Mesodermal cell (in vitro differentiated cells): ENCODE results near the gene CCNB3.

Experiments used
- H3K27ac ChIP-seq: 2 replicates; pipeline ENCODE4 v1.7.0; 2013; ENCODE audit warnings: mild to moderate bottlenecking, low read depth, low read length, moderate library complexity; ENCODE audit not compliant: severe bottlenecking
- H3K36me3 ChIP-seq: 2 replicates; pipeline ENCODE4 v1.7.1; 2013; ENCODE audit warnings: mild to moderate bottlenecking, low read length, moderate library complexity; ENCODE audit not compliant: control insufficient read depth, insufficient read depth
- H3K4me1 ChIP-seq: one replicate; pipeline ENCODE4 v1.7.1; 2013; ENCODE audit warnings: mild to moderate bottlenecking, low read length; ENCODE audit not compliant: insufficient read depth, control insufficient read depth, poor library complexity, severe bottlenecking
- H3K4me3 ChIP-seq: 2 replicates; pipeline ENCODE4 v1.7.0; 2013; ENCODE audit warnings: low read length, control low read depth, mild to moderate bottlenecking; ENCODE audit not compliant: insufficient read depth, poor library complexity, severe bottlenecking; ENCODE audit errors: extremely low read depth
- H3K9me3 ChIP-seq: 2 replicates; pipeline ENCODE4 v1.7.1; 2013; ENCODE audit warnings: mild to moderate bottlenecking, low read length, moderate library complexity; ENCODE audit not compliant: control insufficient read depth
- WGBS, 2 experiments: methylation state at CpG; one replicate each; pipeline ENCODE4 v1.1.5; 2013; ENCODE audit warnings: missing lambda C conversion rate in 2 of 2; ENCODE audit not compliant: insufficient coverage in 2 of 2; 5-methylcytosine and 5-hydroxymethylcytosine counted together

CCNB3 gene

DNA sequence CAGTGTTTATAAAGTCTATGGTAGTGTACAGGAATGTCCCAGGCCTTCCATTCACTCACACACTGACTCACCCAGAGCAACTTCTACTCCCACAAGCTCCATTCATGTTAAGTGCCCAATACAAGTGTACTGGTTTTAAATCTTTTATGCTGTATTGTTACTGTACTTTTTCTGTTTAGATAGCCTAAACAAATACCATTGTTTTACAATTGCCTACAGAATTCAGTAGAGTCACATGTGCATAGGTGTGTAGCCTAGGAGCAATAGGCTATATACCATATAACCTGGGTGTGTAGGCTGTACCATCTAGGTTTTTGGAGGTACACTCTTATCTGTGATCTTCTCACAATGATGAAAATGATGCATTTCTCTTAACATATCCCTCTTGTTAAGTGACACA, 139.4 kb downstream of the CCNB3 start:
- Histone ChIP-seq H3K4me1 (no peaks in the 10 kb centered on the region), H3K4me3 (no peak overlapping the region)

DNA sequence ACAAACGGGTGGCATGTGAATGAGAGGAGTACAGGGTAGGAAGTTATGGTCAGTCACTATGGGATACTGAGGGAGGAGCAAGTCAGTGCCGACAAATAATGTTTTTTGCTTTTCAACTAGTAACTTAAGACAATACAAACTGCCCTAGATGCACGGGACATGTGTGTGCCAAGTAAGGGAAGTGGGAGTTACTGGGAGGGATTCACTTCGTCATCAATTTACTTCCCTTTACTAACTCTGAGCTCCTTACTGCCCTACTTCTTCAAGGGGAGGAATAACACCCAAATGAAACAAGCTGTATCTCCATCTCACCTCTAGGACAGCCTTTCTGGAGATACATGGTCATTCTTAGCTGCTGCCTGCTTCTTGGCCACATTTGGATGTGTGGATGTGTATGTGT, 168.4 kb downstream of the CCNB3 start:
- Histone ChIP-seq H3K9me3 (no peaks in the 10 kb centered on the region), H3K36me3 (no peaks in the 10 kb centered on the region), H3K27ac (no peak overlapping the region), H3K4me1 (no peaks in the 10 kb centered on the region), H3K4me3 (no peak overlapping the region)
- WGBS, 2 experiments: no CpG with 5 or more reads among the region's 4 CpGs

More for the DNA sequence above, 139.4 kb downstream of the CCNB3 start:
- no peaks in the 10 kb centered on the region for H3K9me3 ChIP-seq
- H3K27ac ChIP-seq: no peak overlapping the region
- H3K36me3 ChIP-seq: no peaks in the 10 kb centered on the region

DNA sequence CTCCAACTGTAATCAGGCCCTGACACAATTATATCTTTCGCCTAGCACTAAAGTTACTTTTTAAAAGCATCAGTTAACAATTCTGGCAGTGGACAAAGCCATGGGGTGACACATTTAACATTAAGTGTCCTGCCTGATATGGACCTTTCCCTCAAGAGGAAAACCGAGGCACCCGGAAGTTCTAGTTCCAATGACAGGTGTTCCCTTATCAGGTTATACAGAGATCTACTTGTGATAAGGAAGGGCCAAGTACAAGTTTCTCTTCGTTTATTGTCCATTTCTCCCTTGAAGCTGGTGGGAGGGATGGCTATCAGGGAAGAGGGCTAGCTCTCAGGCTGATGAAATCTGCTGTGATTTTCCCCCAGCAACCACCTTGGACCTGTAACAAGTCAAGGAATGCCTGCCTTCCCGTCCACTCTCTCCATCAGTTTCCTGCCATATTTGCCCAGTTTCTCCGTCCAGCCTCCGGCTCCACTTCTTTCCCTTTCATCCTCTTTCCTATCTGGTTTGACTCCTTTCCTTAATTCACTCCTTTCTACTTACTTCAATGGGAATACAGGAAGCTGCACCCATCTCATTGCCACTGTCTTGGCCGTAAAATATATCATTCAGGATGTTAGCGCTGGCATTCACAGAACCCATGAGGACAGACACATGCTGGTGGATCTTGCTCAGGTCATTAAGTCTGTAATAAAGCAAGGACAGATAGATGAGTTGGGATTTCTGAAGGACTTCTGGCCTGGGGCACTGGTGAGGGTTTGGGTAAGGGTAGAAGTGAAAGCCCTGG, 171.1 kb downstream of the CCNB3 start:
- H3K36me3 ChIP-seq: no peaks in the 10 kb centered on the region
- WGBS, 2 experiments: 88 to 100% methylated on average over 1 to 3 of the region's 9 CpGs
- no peaks in the 10 kb centered on the region for H3K4me1 ChIP-seq
- no peak overlapping the region for H3K27ac ChIP-seq
- no peaks in the 10 kb centered on the region for H3K9me3 ChIP-seq
- no peak overlapping the region for H3K4me3 ChIP-seq

DNA sequence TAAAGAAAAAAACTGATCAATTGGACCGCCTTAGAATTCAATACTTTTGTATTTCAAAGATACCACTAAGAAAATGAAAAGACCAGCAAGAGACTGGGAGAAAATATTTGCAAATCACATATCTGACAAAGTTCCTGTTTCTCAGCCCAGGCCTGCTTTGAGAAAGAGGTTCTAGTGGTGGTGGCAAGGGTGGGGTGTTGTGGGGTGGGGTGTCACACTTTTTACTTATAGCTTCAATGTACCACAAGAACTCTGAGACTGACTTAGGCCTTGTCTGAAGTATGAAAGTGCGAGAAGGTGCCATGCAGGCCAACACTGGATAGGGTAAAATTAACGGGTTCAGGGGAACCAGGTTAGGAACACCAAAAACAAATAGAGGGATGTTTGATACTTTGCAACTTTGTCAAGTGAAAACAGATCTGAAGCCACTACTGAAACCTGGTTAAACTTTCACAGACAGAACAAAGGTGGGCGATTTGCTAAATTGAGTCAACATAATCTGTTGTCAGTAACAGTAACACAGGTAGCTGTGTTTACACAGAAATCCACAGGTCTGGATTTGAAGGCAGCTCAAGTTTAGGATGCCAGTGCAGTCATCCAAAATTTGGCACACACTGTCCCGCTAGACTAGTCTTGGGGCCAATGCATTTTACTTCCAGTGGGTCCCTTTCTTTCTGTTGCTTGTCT, 177.3 kb downstream of the CCNB3 start:
- Histone ChIP-seq H3K4me3 (no peak overlapping the region), H3K9me3 (no peaks in the 10 kb centered on the region), H3K36me3 (no peaks in the 10 kb centered on the region), H3K27ac (no peak overlapping the region), H3K4me1 (no peaks in the 10 kb centered on the region)
- 89 to 100% methylated on average over 1 to 2 of the region's 5 CpGs for WGBS, 2 experiments

DNA sequence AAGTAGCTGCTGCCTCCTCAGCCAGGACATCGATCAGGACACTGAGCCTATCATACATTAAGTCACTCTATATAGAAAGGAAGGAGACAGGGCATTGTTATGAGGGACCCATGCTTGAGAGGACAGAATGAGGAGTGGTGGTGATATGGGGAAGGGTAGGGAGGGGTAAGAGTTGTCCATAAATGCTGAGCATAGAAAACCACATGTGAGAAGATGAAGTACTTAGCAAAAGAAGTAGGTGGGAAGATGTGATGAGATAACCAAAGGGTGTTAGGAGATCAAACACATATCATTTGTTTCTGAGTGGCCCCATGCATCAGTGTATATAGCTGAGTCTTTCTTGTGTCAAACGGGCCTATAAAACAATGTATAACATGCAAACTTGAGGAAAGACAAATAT, 182.0 kb downstream of the CCNB3 start:
- H3K4me3 ChIP-seq: no peak overlapping the region
- H3K27ac ChIP-seq: no peak overlapping the region
- H3K9me3 ChIP-seq: no peaks in the 10 kb centered on the region
- H3K4me1 ChIP-seq: no peaks in the 10 kb centered on the region
- H3K36me3 ChIP-seq: no peaks in the 10 kb centered on the region
- WGBS, 2 experiments: 80% methylated on average over 1 of the region's 2 CpGs; no CpG with 5 or more reads in 1 of the 2 experiments

DNA sequence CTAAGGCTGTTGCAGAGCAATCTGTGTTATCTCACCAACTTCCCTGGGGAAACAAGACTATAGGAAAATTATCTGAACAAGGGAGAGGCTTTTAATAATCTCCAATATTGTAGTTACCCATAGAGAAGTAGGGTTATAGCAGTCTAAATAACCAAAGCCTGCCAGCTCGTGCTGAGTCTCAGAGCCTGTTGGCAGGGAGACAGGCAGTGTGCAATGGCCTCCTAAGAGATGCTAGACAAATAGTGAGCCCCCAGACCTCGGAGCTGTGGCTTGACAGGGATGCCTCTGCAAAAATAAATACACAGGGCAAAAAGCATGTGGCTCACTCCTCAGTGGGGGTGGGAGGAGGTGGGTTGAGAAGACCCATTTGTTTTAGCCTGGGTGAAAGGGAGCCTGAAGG, 189.3 kb downstream of the CCNB3 start:
- Histone ChIP-seq H3K4me1 (no peaks in the 10 kb centered on the region), H3K36me3 (no peaks in the 10 kb centered on the region), H3K9me3 (no peaks in the 10 kb centered on the region), H3K27ac (no peak overlapping the region), H3K4me3 (no peak overlapping the region)
- WGBS, 2 experiments: 100% methylated on average over 1 of the region's 2 CpGs; no CpG with 5 or more reads in 1 of the 2 experiments
